Astrocyte of the hippocampus (primary cell): ENCODE measurements around the gene SPATA20.

Experiments used
- DNase-seq: peaks from one replicate; pipeline ENCODE4 v3.0.0; 2011; ENCODE audit warnings: low read depth, low spot score

SPATA20 gene

DNA sequence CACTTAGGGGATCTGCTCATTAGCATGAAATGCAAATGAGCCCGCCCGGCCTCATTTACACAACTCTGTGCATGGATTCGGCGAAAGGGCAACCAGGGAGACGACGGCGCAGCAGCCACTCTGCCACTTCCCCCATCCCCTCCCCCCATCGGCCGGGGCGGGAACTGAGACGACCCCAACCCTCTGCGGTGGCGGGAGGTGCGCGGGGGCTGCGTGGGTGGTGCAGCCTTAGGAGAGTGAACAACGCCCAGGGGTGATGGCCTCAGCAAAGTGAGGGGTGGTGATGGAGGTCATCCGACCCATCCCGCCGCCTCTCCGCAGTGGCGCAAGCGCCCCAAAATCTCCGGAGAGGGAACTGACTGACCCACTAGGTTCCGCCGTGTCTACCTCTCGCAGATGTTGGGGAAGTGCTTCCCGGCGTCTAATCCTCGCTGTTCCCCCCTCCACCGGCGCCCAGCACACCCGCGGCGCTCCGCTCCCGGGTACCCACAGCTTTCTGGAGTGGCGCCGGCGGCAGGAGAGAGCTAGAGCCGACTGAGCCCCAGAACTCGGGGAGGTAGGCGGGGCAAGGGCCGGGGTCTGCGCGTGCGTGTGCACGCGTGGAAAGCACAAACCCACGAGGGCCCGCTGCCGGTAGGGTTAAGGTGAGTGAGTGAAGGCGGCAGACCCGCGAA, 12.1 kb downstream of the SPATA20 start:
- DNase-seq: peak; percentile 44

DNA sequence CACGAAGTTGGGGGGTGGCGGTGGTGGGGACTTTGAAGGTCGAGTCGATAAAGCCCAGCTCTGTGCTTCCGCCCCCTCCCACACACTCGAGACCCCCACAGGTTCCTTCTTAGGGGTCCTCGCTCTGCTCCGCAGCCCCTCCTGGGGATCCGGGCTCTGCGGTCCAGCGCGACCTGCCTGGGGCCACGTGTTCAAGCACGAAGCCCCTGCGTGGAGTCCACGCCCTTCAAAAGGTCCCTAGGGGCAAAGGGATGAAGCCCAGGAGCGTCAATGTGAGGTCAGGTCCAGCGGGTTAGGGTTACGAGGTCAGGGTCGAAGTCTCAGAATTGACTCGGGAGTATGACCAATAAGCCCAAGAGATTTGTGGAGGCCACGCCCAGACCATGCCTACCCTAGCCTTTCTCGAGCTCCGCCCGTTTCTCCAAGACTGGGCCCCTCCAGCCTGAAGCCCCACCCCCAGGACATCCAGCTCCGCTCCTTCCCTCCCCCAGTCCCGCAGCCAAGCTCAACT, 12.8 kb downstream of the SPATA20 start:
- peak; percentile 61 for DNase-seq

DNA sequence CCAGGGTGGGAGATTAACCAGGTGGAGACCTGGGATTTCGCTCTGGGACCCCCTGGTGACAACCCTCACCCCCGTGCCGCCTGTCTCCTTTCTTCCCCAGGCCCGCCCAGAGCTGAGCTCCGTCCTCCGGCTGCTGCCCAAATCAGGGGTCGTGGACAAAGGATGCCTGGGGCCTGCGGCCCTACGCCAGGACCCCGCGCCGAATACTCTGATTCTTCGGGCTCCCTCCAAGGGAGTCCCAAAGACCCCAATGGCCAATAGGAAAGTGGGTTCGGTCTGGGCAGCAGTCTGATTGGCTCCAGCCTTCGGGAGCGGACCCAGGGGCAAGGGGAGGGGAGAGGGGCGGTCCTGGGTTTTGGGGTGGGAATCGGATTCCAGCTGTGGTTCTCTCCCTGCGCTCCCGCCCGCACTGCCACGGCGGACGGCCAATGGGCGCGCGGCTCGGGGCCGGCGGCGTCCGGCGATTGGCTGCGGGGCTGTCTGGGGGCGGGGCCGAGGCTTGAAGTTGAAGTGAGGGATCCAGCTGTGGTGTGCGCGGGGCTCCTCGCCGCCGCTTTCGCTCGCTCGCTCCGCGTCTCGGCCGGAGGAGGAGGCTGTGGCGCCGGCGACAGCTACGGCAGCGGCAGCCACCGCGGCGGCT, 13.3 kb downstream of the SPATA20 start, which contains the start of gene CACNA1G:
Gene CACNA1G, plus strand, starts transcription at position 531 of the 640 bp plus-strand sequence. CDS start 745 bp downstream, outside the sequence.
- DNase-seq: peak; percentile 91

DNA sequence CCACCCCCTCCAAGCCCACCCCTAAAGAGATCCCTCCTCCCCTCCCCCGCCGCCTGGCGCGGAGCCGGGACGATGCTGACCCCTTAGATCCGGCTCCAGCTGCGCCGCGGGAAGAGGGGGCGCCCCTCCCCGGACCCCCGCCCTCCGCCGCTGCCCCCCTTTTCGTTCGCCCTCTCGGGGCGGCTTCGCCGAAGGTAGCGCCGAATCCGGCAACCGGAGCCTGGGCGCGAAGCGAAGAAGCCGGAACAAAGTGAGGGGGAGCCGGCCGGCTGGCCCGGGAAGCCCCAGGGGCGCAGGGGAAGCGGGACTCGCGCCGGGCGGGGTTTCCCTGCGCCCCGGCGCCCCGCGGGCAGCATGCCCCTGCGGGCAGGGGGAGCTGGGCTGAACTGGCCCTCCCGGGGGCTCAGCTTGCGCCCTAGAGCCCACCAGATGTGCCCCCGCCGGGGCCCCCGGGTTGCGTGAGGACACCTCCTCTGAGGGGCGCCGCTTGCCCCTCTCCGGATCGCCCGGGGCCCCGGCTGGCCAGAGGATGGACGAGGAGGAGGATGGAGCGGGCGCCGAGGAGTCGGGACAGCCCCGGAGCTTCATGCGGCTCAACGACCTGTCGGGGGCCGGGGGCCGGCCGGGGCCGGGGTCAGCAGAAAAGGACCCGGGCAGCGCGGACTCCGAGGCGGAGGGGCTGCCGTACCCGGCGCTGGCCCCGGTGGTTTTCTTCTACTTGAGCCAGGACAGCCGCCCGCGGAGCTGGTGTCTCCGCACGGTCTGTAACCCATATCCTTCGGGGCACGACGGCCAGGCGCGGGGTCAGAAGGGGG, 14.2 kb downstream of the SPATA20 start:
- no peak for DNase-seq

DNA sequence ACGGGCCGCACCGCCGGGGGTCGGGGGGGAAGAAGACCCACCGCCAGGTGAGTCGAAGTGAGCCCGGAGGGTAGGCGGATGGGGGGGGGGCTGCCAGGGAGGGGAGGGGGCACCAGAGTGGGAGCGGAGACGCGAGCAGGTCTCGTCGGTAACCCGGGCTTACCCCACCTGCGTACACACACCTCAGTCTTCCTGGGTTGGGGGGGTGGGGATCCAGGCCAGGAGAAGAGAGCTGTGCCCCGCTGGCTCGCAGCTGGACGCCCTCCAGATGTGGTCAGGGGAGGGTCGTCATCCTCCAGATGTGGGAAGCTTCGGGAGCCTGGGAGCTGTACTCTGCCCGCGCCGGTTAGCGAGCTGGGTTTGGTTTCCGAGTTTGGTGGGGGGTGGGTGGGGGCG, 14.8 kb downstream of the SPATA20 start:
- DNase-seq: no peak

DNA sequence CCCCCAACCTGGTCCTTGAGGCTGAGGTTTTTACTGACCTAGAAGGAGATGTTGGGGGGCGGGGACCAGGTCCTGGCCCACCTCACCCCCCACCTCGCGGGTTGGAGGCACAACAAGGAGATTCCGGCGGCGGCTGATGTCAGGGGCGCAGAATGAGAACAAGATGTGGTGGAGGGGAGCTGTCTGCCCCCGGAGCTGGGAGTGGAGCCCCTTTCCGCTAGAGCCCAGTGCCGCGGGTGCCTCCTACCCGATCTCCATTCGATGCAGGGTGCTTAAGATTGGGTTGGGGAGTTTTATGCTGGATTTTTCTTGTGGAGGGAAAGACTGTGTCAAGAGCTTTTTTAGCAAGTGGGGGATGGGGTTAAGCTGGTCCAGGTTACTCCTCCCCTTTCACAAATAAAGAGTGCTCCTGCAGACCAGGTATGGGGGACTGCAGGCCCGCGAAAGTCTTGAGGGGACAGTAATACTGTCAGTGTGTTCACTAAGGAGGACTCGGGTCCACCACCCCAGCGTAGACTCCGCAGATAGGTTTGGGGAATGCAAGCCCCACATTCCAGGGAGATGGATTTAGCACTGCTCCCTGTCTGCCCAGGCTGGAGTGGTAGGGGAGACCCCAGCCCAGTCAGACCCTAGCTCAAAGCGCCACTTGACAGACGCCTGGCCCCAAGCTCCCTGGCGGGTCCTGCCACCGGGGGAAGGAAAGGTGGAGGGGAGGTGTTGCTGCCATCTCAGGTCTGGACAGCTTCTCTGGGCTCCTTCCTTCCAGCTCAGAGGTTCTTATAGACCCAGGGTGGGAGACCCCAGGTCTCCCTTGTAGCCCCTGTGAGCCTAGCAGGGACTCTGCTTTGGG, 15.5 kb downstream of the SPATA20 start:
- no peak for DNase-seq

DNA sequence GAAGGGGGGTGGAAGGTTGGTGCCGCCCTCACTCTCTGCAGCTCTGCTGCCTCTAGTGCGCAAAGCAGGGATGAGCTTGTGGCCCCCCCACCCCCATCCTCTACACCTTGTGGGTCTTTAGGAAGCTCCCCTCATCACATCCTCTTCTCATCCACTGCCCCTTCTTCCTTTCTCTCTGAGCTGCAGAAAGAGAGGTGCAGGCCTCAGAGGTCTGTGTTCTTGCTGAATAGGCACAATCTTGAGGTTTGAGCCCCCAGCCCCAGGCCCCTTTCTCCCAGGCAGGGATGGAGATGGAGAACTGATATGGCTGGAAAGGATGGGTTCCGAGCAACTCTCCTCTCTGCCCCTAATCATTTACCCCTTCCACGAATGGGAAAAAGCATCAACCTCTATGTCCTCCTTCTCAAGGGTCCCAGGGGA, 16.1 kb downstream of the SPATA20 start:
- DNase-seq: no peak

DNA sequence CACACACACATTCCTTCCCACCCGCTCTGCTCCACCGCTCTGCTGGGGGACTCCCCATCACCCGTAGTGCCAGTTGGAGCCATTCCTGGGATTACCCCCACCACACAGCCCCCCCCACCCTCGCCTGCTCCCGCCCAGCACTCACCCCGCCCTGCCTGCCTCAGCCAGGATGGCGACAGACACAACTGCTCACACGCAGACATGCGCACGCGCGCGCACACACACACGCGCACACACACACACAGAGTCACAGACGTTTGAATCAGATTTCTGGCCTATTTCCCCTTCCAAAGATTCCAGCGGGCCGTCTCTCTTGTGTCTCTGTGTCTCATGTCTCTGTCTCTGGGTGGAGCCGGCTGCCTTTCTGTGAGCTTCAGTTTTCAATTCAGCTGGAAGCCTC, 17.9 kb downstream of the SPATA20 start:
- peak; percentile 33 for DNase-seq

DNA sequence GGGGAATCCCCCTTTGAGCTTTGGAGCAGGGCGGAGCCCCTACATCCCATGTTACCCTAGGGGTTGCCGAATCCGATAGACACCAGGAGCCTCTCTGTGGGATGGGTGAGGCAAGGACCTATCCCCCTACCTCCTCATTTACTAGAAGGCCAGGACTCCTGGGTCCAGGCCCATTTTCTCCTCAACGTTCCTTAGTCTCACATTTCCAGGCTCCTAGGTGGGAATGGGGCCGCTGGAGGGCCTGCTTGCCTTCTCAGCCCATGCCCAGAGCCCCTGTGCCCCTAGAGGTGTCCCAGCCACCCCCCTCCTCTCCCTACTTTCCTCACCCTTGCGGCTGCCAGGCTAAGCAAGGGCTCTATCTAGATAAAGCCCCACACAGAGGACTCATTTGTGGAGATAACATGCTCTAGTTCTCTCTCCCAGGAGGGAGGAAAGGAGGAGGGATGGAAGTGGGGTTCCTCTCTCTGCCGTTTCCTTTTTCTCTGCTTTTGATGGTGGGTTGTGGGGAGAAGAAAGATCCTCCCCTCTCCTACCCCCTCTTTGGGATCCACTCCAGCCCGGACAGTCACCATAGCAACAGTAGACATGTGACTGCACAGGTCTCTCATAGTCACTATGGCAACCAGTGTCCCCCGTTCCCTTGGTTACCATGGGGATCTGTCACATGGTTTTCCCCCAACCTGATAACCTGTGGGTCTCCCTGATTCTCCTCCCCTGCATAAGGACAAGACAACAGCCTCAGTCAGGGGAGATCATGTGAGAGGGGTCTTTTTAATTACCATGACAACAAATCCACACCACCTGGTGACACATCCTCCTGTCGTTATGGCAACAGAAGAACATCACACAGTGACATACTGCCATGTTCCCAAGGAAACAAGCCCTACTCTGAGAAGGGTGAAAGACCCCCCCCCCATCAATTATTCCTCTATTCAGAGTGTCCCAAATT, 18.7 kb downstream of the SPATA20 start:
- DNase-seq: peak; percentile 49

DNA sequence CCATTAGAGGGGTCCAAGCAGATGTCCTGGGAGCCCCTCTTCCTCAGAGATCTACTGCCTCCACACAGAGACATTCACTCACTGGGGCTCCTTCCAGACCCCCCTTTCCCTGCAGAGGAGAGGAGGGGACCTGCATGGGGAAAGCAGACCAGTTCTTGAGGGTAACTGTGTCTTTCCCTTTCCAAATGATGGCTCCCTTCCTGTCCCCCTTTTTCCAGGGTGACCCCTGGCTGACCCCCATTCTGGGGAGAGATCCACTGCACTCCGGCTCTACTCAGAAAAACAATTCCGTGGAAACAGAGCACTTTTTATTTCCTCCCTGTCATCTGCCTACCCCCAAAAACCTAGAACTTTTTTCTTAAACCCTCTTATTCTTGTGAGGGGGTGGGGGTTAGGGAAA, 19.9 kb downstream of the SPATA20 start:
- DNase-seq: no peak

DNA sequence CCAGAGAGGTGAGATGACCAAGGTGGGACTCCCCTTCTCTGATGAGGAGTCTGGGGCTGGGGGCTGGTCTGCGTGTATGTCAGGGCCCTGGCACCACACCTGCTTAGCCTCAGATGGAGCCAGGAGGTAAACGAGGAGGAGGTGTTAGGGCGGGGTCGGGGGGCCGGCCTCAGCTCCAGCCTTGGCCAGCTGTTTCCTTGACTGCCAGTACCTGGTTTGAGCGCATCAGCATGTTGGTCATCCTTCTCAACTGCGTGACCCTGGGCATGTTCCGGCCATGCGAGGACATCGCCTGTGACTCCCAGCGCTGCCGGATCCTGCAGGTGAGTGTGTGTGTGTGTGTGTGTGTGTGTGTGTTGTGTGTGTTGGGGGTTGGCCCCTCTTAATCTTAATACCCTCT, 21.7 kb downstream of the SPATA20 start:
- no peak for DNase-seq

DNA sequence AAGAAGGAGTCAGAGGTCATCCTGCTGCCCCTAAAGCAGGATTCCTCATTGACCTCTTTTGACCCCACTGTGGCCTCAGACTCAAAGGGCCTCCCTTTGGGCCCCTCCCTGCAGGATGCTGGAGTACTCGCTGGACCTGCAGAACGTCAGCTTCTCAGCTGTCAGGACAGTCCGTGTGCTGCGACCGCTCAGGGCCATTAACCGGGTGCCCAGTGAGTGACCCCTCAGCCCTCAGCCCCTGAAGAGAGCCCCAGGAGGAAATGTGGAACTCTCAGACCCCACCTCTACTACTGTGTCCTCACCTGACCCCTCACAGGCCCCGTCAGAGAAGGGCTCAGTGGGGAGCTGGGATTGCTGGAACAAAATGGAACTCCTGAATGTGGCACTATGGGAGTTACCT, 22.6 kb downstream of the SPATA20 start:
- no peak for DNase-seq

DNA sequence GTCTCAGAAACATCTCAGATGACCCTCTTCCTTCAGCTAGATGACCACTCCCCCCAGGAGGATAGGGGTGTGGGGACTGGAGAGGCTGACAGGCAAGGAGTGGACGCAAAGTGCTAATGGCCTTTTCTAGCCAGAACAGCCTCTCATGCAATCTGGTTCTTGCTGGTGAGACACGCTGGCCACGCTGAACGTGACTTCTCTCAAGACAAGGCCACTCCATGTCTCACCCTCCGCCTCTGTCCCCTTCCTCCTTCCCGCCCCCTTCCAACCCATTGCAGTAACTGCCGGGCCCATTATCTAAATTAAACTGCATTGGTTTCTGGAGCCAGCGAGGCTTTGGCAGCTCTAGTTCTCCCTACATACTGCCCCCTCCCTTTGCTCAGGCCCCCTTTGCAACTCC, 23.1 kb downstream of the SPATA20 start:
- no peak for DNase-seq

DNA sequence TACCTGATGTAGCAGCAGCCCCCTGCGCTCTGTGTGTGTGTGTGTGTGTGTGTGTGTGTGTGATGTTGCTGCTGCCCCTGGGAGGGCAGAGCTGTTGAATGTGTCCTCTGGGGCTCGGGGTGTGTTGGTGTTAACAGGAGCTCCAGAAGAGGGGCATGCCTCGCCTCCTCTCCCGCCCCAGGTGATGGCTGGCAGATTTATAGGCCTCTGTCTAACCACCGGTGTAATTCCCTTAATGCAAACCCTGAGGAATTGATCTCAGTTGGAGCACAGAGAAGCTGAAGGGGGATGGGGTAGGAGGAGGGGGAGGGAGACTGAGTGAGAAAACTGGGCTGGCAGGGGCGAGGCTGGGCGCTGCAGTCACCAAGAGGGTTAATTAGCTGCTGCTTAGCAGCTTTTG, 23.6 kb downstream of the SPATA20 start:
- no peak for DNase-seq

DNA sequence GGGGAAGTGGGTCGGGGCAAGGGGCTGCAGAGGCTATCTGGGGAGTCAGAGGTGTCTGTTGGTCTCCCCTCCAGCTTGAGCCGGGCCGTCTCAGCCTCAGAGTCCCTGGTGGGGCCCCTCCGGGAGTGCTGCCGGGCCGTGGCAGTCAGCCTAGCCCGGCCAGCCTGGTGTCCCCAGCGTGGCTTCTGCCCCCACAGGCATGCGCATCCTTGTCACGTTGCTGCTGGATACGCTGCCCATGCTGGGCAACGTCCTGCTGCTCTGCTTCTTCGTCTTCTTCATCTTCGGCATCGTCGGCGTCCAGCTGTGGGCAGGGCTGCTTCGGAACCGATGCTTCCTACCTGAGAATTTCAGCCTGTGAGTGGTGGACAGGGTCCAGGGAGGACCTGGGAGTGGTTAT, 24.7 kb downstream of the SPATA20 start:
- no peak for DNase-seq

DNA sequence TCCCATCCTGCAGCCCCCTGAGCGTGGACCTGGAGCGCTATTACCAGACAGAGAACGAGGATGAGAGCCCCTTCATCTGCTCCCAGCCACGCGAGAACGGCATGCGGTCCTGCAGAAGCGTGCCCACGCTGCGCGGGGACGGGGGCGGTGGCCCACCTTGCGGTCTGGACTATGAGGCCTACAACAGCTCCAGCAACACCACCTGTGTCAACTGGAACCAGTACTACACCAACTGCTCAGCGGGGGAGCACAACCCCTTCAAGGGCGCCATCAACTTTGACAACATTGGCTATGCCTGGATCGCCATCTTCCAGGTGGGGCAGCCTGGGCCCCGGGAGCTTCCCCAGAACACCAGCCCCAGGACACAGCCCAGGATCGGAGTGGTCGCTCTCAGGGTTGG, 25.6 kb downstream of the SPATA20 start:
- DNase-seq: no peak

DNA sequence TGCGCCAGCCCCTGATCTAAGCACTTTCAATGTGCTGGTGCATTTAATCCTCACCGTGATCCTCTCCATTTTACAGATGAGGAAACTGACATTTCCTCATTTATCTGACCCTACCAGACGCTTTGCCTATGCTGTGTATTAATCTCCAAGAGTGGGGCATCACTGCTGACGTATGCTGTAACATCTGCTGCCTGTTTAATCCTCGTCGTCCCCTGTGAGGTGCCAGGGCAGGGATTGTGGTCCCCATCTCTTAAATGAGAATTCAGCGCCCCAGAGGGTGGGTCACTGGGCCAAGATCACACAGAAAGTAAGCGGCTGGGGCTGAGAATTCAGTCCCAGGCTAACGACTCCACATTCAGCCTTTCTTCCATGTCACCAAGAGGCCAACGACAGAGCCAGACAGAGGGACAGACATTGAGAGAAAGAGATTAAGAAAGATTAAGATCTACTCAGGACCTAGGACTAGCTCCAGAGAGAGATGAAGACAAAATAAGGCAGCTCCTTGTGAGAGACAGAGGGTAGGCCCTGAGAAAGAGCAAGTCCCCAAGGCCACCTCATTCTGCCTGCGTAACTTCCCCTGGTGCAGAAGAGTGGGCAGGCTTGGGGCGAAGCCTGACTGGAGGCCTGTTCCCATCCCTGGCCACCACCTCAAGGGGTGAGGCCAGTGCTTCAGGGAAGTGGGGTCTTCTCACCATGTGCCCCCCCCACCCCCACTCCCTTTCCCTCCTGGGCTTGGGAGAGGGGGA, 27.1 kb downstream of the SPATA20 start:
- no peak for DNase-seq

DNA sequence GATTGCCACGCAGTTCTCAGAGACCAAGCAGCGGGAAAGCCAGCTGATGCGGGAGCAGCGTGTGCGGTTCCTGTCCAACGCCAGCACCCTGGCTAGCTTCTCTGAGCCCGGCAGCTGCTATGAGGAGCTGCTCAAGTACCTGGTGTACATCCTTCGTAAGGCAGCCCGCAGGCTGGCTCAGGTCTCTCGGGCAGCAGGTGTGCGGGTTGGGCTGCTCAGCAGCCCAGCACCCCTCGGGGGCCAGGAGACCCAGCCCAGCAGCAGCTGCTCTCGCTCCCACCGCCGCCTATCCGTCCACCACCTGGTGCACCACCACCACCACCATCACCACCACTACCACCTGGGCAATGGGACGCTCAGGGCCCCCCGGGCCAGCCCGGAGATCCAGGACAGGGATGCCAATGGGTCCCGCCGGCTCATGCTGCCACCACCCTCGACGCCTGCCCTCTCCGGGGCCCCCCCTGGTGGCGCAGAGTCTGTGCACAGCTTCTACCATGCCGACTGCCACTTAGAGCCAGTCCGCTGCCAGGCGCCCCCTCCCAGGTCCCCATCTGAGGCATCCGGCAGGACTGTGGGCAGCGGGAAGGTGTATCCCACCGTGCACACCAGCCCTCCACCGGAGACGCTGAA, 28.7 kb downstream of the SPATA20 start:
- no peak for DNase-seq

DNA sequence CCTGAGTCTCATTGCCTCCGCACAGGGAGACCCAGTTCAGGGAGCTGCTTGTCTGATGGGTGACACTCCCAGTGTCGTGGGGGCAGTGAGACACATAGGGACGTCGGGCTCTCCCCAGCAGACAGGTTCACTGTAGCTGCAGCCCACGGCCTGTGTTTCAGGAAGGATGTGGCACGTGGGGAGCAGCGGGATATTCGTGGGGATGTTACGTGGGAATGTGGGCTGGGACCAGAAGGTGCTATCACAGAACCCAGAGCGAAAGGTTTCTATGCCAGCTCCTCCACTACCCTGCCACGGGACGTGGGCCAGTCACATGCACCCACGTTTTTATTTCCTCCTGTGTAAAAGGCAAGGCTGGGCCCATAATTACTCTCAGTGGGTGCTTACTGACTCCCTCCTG, 29.9 kb downstream of the SPATA20 start:
- DNase-seq: no peak
